Measurements from ENCODE around the gene PMEPA1. TPM values are rescaled to one million over a fixed set of nuclear protein-coding genes. Genes with fewer than 3 reads are reported as not detected.

PMEPA1 gene
- total RNA-seq, 2 donors from 2014 or later: 96.5 to 245 TPM

GRCh38 chr20:57688295-57688694, 21.5 kb downstream of the PMEPA1 start:
- TF ChIP-seq CTCF (IDR thresholded peaks at IDR 0.05): no peak
- TF ChIP-seq POLR2AphosphoS5 (IDR thresholded peaks at IDR 0.05): no peak
- no peak for TF ChIP-seq POLR2A (IDR thresholded peaks at IDR 0.05)
- no peaks in the 10 kb centered on the region for H3K9me3 ChIP-seq
- intact Hi-C loops (cut with DNase I): no loop called here
- H3K27me3 ChIP-seq (replicated peaks; ENCODE audit: insufficient read depth): no peaks in the 10 kb centered on the region
- no peaks in the 10 kb centered on the region for H3K36me3 ChIP-seq
- 82% methylated on average over 5 of the region's 5 CpGs for WGBS
- DNase-seq (ENCODE audit: low spot score): no peak
- peak overlapping the region; percentile 57 to 99 for H3K27ac ChIP-seq
- H3K4me3 ChIP-seq: no peak overlapping the region
- H3K4me1 ChIP-seq (replicated peaks): peaks cover 60% of the 10 kb centered on the region

DNA sequence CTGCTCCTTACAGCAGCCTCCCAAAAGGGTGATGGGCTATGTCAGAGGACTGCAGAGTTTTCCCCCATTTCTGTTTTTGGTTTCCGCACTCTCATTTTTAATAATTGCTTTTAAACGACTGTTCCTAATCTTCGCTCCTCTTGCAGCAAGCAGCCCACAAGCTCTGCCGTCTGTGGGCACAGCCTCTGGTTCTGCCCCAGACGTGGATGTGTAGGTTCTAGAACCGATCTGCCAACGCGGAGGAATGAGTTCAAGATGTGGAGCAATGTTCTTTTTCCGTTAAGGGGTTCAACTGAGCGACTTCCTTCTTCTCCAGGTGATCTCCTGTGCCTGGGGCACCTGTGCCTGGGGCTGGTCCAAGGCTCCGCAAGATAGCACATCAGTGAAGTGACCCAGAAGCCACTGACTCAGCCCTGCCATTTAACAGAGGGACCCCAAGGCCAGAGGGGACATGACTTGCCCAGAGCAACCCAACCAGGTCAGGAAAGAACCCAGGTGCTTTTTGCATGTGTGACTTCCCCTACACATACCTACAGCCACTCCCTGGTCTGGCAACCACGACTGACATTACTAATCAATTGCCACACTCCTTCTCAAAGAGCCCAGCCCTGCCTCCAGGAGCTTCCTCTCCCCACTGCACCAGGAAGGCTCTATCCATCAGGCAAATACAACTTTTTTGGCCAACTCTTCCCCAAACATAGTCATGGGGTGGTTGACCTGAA, 22.7 kb downstream of the PMEPA1 start:
- Histone ChIP-seq H3K27me3 (replicated peaks; ENCODE audit: insufficient read depth) (no peaks in the 10 kb centered on the region), H3K9me3 (no peaks in the 10 kb centered on the region), H3K4me1 (replicated peaks) (peaks cover 55% of the 10 kb centered on the region), H3K36me3 (no peaks in the 10 kb centered on the region), H3K27ac (peak overlapping the region; percentile 61 to 99), H3K4me3 (no peak overlapping the region)
- 81% methylated on average over 12 of the region's 12 CpGs for WGBS
- DNase-seq (ENCODE audit: low spot score): no peak
- TF ChIP-seq CTCF (IDR thresholded peaks at IDR 0.05): no peak
- no peak for TF ChIP-seq POLR2A (IDR thresholded peaks at IDR 0.05)
- TF ChIP-seq POLR2AphosphoS5 (IDR thresholded peaks at IDR 0.05): no peak
- intact Hi-C loops (cut with DNase I): no loop called here

GRCh38 chr20:57685146-57685758, 24.6 kb downstream of the PMEPA1 start:
- peak overlapping the region; percentile 61 to 99 for H3K27ac ChIP-seq
- peak overlapping the region in 1 of 2 donors; percentile 0 for H3K4me3 ChIP-seq
- 22% methylated on average over 21 of the region's 21 CpGs for WGBS
- no peaks in the 10 kb centered on the region for H3K9me3 ChIP-seq
- peaks cover 54% of the 10 kb centered on the region for H3K4me1 ChIP-seq (replicated peaks)
- DNase-seq (ENCODE audit: low spot score): peak; percentile 49
- no peaks in the 10 kb centered on the region for H3K36me3 ChIP-seq
- TF ChIP-seq POLR2A (IDR thresholded peaks at IDR 0.05): no peak
- TF ChIP-seq CTCF (IDR thresholded peaks at IDR 0.05): no peak
- intact Hi-C loops (cut with DNase I): no loop called here
- no peaks in the 10 kb centered on the region for H3K27me3 ChIP-seq (replicated peaks; ENCODE audit: insufficient read depth)

DNA sequence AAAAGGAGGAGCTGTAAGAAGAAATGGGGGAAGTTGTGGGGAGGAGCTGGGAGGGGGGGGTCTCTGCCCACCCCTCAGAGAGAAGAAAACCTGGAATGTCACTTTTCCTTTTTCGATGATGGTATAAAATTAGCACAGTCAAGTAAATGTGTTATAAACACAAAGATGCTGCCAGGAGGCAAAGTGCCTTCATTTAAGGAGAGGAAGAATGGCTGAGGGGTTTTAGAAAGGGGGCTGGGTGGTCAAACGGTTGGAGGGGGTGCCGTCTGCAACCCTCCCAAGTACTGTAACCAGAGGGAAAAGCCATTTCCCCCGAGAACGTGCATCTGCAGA, 25.0 kb downstream of the PMEPA1 start:
- Histone ChIP-seq H3K9me3 (no peaks in the 10 kb centered on the region), H3K4me1 (replicated peaks) (peaks cover 49% of the 10 kb centered on the region), H3K27me3 (replicated peaks; ENCODE audit: insufficient read depth) (no peaks in the 10 kb centered on the region), H3K36me3 (no peaks in the 10 kb centered on the region), H3K27ac (peak overlapping the region; percentile 61 to 99), H3K4me3 (no peak overlapping the region)
- DNase-seq (ENCODE audit: low spot score): no peak
- intact Hi-C loops (cut with DNase I): no loop called here
- 18% methylated on average over 5 of the region's 5 CpGs for WGBS
- TF ChIP-seq POLR2A (IDR thresholded peaks at IDR 0.05): no peak
- TF ChIP-seq POLR2AphosphoS5 (IDR thresholded peaks at IDR 0.05): no peak
- TF ChIP-seq CTCF (IDR thresholded peaks at IDR 0.05): no peak
